ENCODE results near the gene CBX8.

DNA sequence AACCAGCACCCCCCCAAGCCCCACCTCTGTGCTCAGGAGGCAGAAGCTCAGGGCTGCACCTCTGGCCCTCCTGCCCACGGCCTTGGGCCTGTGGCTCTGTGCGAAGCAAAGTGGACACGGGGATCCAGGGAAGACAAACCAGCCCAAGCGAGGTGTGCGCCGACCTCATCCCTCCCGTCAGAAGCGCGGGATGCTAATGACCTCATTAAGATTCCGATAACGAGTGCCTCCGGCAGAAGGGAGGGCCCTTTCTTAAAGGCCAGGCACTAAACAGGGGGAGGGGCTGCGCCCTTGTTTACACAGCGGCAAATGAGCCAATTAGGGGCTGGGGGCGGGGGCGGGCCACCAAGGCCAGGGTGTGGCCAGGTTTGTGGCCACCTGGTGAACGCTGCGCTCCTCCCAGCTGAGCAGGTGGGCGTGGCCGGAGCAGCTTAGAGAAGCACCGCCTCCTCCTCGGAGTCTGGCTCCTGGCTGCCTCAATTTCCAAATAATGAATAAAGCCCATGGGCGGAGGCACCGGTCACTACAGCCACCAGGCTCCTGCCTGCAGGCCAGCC, 39.2 kb upstream of the CBX8 start:
- no peak for TF ChIP-seq CTCF (conservative IDR thresholded peaks at IDR 0.05)
- no peak for TF ChIP-seq ZFX (IDR thresholded peaks at IDR 0.05)

All from C4-2B (cell line).